Suprapubic skin (tissue), 4 donors: Measurements from ENCODE around the gene TP73.

Experiments used
- EP300 ChIP-seq: sonication (generic); formaldehyde crosslinking; IDR thresholded peaks from one replicate; pipeline ENCODE4 v1.6.1; 2017; ENCODE audit warnings: antibody characterized with exemption
- POLR2A ChIP-seq, 2 donors: fragments of 450-650 bp; IDR thresholded peaks; one replicate each; pipeline ENCODE4 v1.6.1; 2017; ENCODE audit warnings: antibody characterized with exemption in 2 of 2, mild to moderate bottlenecking in 2 of 2, moderate library complexity in 2 of 2
- POLR2AphosphoS5 ChIP-seq, 3 donors: sonication (generic); formaldehyde crosslinking; IDR thresholded peaks; one replicate each; pipeline ENCODE4 v1.6.1; 2017; ENCODE audit warnings: antibody characterized with exemption in 3 of 3
- TF ChIP-seq, protein P1 (sequence below), 2 donors: fragments of 200-600 bp in 1 of 2; fragments of 450-650 bp in 1 of 2; sonication (generic) in 1 of 2; IDR thresholded peaks; one replicate each; pipeline ENCODE4 v1.5.1; 2016 to 2019; ENCODE audit warnings: antibody characterized with exemption in 2 of 2, mild to moderate bottlenecking in 1 of 2, moderate library complexity in 1 of 2

DNA sequence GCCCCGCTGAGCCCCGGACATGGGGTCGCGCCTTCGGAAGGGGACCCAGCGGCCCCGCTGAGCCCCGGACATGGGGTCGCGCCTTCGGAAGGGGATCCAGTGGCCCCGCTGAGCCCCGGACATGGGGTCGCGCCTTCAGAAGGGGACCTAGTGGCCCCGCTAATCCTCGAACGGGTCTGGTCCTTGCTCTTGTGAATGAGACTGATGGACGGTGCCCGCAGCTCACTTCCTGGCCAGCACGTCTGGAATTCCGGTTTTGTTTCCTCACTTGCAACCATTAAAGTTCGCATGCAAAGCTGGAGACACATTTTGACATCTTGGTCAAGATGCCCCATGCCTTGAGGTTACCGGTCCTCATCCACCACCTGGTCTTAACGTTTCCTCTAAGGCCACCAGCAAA is 8.0 kb upstream of the TP73 start:
- TF ChIP-seq, protein P1, sequence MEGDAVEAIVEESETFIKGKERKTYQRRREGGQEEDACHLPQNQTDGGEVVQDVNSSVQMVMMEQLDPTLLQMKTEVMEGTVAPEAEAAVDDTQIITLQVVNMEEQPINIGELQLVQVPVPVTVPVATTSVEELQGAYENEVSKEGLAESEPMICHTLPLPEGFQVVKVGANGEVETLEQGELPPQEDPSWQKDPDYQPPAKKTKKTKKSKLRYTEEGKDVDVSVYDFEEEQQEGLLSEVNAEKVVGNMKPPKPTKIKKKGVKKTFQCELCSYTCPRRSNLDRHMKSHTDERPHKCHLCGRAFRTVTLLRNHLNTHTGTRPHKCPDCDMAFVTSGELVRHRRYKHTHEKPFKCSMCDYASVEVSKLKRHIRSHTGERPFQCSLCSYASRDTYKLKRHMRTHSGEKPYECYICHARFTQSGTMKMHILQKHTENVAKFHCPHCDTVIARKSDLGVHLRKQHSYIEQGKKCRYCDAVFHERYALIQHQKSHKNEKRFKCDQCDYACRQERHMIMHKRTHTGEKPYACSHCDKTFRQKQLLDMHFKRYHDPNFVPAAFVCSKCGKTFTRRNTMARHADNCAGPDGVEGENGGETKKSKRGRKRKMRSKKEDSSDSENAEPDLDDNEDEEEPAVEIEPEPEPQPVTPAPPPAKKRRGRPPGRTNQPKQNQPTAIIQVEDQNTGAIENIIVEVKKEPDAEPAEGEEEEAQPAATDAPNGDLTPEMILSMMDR (IDR thresholded peaks at IDR 0.05): no peak
- TF ChIP-seq POLR2AphosphoS5 (IDR thresholded peaks at IDR 0.05) (no peak), POLR2A (IDR thresholded peaks at IDR 0.05) (no peak), EP300 (no peak)
